ENCODE measurements around the gene FAM83B.
"Not testable (repeated sequence)": the region's sequence is repeated elsewhere in the genome, so short reads cannot be mapped to it uniquely, and the experiment has no call there.

Gene FAM83B

GRCh38 chr6:54846243-54846856 lies at the start of gene FAM83B:
TSS of gene FAM83B (plus strand) at chr6:54846771. CDS start at chr6:54870247, 23,476 bp downstream.
- no peak for DNase-seq (ENCODE audit: low spot score)

- DNase-seq (ENCODE audit: low spot score): not testable (repeated sequence)
These were observed 49.7 kb upstream of the FAM83B start for GRCh38 chr6:54796918-54797317.

- no peak for DNase-seq (ENCODE audit: low spot score)
These were observed 46.4 kb upstream of the FAM83B start for GRCh38 chr6:54800050-54800600.

- no peak for DNase-seq (ENCODE audit: low spot score)
These were observed 45.3 kb upstream of the FAM83B start for GRCh38 chr6:54801244-54801643.

- no peak for DNase-seq (ENCODE audit: low spot score)
These were observed 44.9 kb upstream of the FAM83B start for GRCh38 chr6:54801669-54802068.

- no peak for DNase-seq (ENCODE audit: low spot score)
These were observed 43.6 kb upstream of the FAM83B start for GRCh38 chr6:54802775-54803634.

- DNase-seq (ENCODE audit: low spot score): no peak
These were observed 41.5 kb upstream of the FAM83B start for GRCh38 chr6:54805077-54805476.

GRCh38 chr6:54810147-54810546 lies 36.4 kb upstream of the FAM83B start:
- no peak for DNase-seq (ENCODE audit: low spot score)

GRCh38 chr6:54813892-54814291 lies 32.7 kb upstream of the FAM83B start:
- DNase-seq (ENCODE audit: low spot score): no peak

GRCh38 chr6:54817236-54817635 lies 29.3 kb upstream of the FAM83B start:
- no peak for DNase-seq (ENCODE audit: low spot score)

- DNase-seq (ENCODE audit: low spot score): no peak
These were observed 28.7 kb upstream of the FAM83B start for GRCh38 chr6:54817834-54818233.

GRCh38 chr6:54824225-54824624 lies 22.3 kb upstream of the FAM83B start:
- DNase-seq (ENCODE audit: low spot score): not testable (repeated sequence)

GRCh38 chr6:54827010-54827409 lies 19.6 kb upstream of the FAM83B start:
- DNase-seq (ENCODE audit: low spot score): no peak

GRCh38 chr6:54830216-54830615 lies 16.4 kb upstream of the FAM83B start:
- DNase-seq (ENCODE audit: low spot score): no peak

GRCh38 chr6:54835176-54835575 lies 11.4 kb upstream of the FAM83B start:
- DNase-seq (ENCODE audit: low spot score): no peak

- no peak for DNase-seq (ENCODE audit: low spot score)
These were observed 495 bp downstream of the FAM83B start for GRCh38 chr6:54846857-54847674.

- DNase-seq (ENCODE audit: low spot score): no peak
These were observed 1.4 kb downstream of the FAM83B start for GRCh38 chr6:54847799-54848597.

GRCh38 chr6:54850114-54850513 lies 3.5 kb downstream of the FAM83B start:
- no peak for DNase-seq (ENCODE audit: low spot score)

GRCh38 chr6:54856129-54856528 lies 9.6 kb downstream of the FAM83B start:
- DNase-seq (ENCODE audit: low spot score): no peak

- no peak for DNase-seq (ENCODE audit: low spot score)
These were observed 13.6 kb downstream of the FAM83B start for GRCh38 chr6:54860132-54860531.

GRCh38 chr6:54860739-54861138 lies 14.2 kb downstream of the FAM83B start:
- DNase-seq (ENCODE audit: low spot score): no peak
